H1 (cell line): ENCODE results near the gene GPC1.

Source experiments
- EZH2 ChIP-seq: fragments of 200-600 bp; sonication (generic); IDR thresholded peaks from 2 replicates; pipeline ENCODE4 v1.7.1; 2012; ENCODE audit warnings: low read depth, mild to moderate bottlenecking, moderate library complexity, low read length, inconsistent platforms; ENCODE audit not compliant: severe bottlenecking
- POLR2AphosphoS5 ChIP-seq: IDR thresholded peaks from 2 replicates; pipeline ENCODE4 v1.6.1; 2011; ENCODE audit warnings: low read depth, low read length
- RXRA ChIP-seq: IDR thresholded peaks from 2 replicates; pipeline ENCODE4 v1.6.1; 2011; ENCODE audit warnings: low read depth, mild to moderate bottlenecking, low read length, moderate library complexity; ENCODE audit not compliant: insufficient read depth

DNA sequence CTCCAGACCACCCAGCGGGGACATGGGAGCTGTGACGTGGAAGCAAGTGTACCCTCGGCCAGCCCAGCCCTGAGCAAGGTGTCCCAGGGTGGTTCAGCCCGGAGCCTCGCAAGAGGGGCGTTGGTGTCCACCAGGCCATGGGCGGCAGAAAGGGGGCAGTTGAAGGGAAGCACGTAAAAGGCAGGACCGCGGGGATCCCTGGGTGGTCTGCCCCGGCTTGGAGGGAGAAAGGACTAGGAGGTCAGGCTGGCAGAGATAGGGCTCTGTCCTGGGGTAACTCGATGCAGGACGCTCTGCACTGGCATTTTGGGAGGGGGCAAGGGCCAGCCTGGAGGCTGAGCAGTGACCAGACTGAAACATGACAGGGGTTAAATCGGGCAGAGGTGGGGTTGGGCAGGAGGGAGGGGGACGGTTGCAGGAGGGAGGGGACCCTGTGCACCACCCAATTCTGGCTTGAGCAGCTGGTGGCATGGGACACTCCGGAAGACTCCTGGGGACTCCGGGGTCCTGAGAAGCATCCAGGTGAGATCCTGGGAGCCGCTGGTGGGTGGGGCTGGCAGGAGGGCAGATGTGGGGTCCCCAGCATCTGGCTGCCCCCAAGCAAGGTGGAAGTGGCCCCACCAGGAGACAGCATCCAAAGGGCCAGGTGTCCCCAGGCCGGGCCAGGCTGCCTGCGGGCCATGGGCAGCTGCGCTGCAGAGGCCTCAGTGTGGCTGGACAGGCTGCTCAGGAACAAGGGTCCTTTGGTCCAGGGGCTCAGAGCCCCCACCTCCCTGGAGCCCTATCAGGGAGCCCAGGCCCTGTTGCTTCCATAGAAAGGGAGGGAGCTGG, 46.8 kb upstream of the GPC1 start:
- TF ChIP-seq POLR2AphosphoS5 (no peak), RXRA (no peak), EZH2 (no peak)
